DMS153 (cell line): Measurements from ENCODE around the gene APOB.

ENCODE experiments used
- DNase-seq: peaks from one replicate; lab custom pipeline; 2025; lab: John Stamatoyannopoulos, UW

The APOB gene

GRCh38 chr2:21017748-21018276, 26.1 kb downstream of the APOB start:
- DNase-seq: no peak

- no peak for DNase-seq
Observed at GRCh38 chr2:21015281-21015645, 28.6 kb downstream of the APOB start.

GRCh38 chr2:21014364-21015280, 29.3 kb downstream of the APOB start:
- no peak for DNase-seq

- no peak for DNase-seq
Observed at GRCh38 chr2:21013043-21013816, 30.6 kb downstream of the APOB start.

GRCh38 chr2:21012557-21012937, 31.3 kb downstream of the APOB start:
- no peak for DNase-seq

- DNase-seq: no peak
Observed at GRCh38 chr2:21011876-21012556, 31.9 kb downstream of the APOB start.

- DNase-seq: no peak
Observed at GRCh38 chr2:21011453-21011852, 32.4 kb downstream of the APOB start.

GRCh38 chr2:21010813-21011439, 32.9 kb downstream of the APOB start:
- DNase-seq: no peak

GRCh38 chr2:21009662-21010225, 34.1 kb downstream of the APOB start:
- no peak for DNase-seq

GRCh38 chr2:21008790-21009661, 34.8 kb downstream of the APOB start:
- no peak for DNase-seq

- DNase-seq: no peak
Observed at GRCh38 chr2:21008014-21008789, 35.7 kb downstream of the APOB start.

GRCh38 chr2:21007129-21008013, 36.5 kb downstream of the APOB start:
- DNase-seq: no peak

GRCh38 chr2:21006423-21007128, 37.3 kb downstream of the APOB start:
- no peak for DNase-seq

- no peak for DNase-seq
Observed at GRCh38 chr2:21005700-21006422, 38.0 kb downstream of the APOB start.

- DNase-seq: no peak
Observed at GRCh38 chr2:21005111-21005699, 38.7 kb downstream of the APOB start.

GRCh38 chr2:21004181-21004572, 39.7 kb downstream of the APOB start:
- DNase-seq: no peak

GRCh38 chr2:21003572-21004180, 40.2 kb downstream of the APOB start:
- no peak for DNase-seq
